Lung (tissue), 12 donors: ENCODE measurements around the gene TMEM217. TPM values are rescaled to one million over a fixed set of nuclear protein-coding genes. Genes with fewer than 3 reads are reported as not detected.

Experiments used
- ATAC-seq: fragments of 200-7000 bp; cut with Tn5 transposase; one replicate; pipeline ENCODE4 v1.9.1; 2020; ENCODE audit warnings: moderate number of reproducible peaks; ENCODE audit not compliant: insufficient read depth, low FRiP score
- DNase-seq, 3 donors: peaks; one replicate each; pipeline ENCODE4 v3.0.0-alpha.2; 2013 to 2017
- H3K27ac ChIP-seq, 2 donors: one replicate each; pipeline ENCODE4 v1.5.1; 2013; ENCODE audit warnings: mild to moderate bottlenecking in 2 of 2, moderate library complexity in 2 of 2, control low read depth in 1 of 2, inconsistent platforms in 1 of 2, low read depth in 1 of 2, low read length in 1 of 2
- H3K27me3 ChIP-seq, 3 donors: one replicate each; pipeline ENCODE4 v1.5.1; 2013; ENCODE audit warnings: low read length in 2 of 3; ENCODE audit not compliant: control insufficient read depth in 3 of 3, insufficient read depth in 3 of 3
- H3K36me3 ChIP-seq, 4 donors: one replicate each; pipeline ENCODE4 v1.5.1; 2013; ENCODE audit warnings: low read length in 4 of 4, mild to moderate bottlenecking in 1 of 4, moderate library complexity in 1 of 4; ENCODE audit not compliant: control insufficient read depth in 4 of 4, insufficient read depth in 4 of 4
- H3K4me1 ChIP-seq, 5 donors: one replicate each; pipeline ENCODE4 v1.5.1; 2013; ENCODE audit warnings: low read length in 5 of 5, mild to moderate bottlenecking in 2 of 5, moderate library complexity in 1 of 5; ENCODE audit not compliant: control insufficient read depth in 5 of 5, insufficient read depth in 5 of 5
- H3K4me3 ChIP-seq: one replicate; pipeline ENCODE4 v1.5.1; 2013; ENCODE audit warnings: mild to moderate bottlenecking, control low read depth, moderate library complexity
- H3K9ac ChIP-seq, 2 donors: one replicate each; pipeline ENCODE4 v1.5.1; 2013; ENCODE audit warnings: low read length in 2 of 2, control low read depth in 1 of 2; ENCODE audit not compliant: insufficient read depth in 1 of 2
- H3K9me3 ChIP-seq, 4 donors: one replicate each; pipeline ENCODE4 v1.5.1; 2013; ENCODE audit warnings: low read length in 3 of 4, mild to moderate bottlenecking in 1 of 4, moderate library complexity in 1 of 4; ENCODE audit not compliant: control insufficient read depth in 4 of 4, insufficient read depth in 3 of 4
- WGBS, 2 donors: extraction: QIAGEN DNeasy Blood & Tissue Kit; methylation state at CpG; one replicate each; pipeline ENCODE4 v1.1.7; 2013; 5-methylcytosine and 5-hydroxymethylcytosine counted together
- polyA plus RNA-seq, 2 donors: library from polyadenylated mRNA; stranded (reverse); fragments of 200-250 nt; gene quantifications; one replicate each; pipeline ENCODE4 v1.2.1, GENCODE V29; 2013
- total RNA-seq, 2 donors: library from RNA; depleted of rRNA in 1 of 2; stranded (reverse); fragments of >200 nt in 1 of 2; gene quantifications; one replicate each; pipeline ENCODE4 v1.2.1, GENCODE V29; 2014 to 2021
- TF ChIP-seq, protein P1 (sequence below): IDR thresholded peaks from 2 replicates; pipeline ENCODE4 v1.5.1; 2012; ENCODE audit warnings: mild to moderate bottlenecking; ENCODE audit errors: control extremely low read depth, extremely low read depth
- donor health status: control.
- donor health status: control.
- donor health status: Bipolar disorder and iron deficiency.
- donor health status: healthy.
- donor health status: DM: yes; HTN: yes; CAD: no.

The TMEM217 gene
- total and polyA plus RNA-seq, 4 donors, result 0.40 to 1.9 (median 0.97) TPM

DNA sequence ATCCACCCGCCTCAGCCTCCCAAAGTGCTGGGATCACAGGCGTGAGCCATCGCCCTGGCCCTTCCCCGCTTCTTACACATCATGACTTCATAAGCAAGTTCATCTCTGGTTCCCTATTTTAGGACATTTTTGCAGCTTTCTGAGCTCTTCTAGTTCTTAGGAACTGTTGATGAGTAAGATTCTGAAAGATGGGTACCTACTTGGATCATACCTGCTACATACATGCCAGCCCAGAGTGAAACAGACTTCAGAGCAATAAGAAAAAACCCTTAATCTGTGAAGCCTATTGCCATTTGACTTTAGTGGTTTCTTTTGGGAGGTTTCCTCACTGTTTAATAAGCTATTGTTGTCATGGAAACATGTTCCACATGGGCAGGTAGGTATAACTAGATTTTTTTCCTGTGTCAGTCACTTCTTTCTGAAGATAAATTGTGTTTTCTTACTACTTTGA, 27.9 kb upstream of the TMEM217 start:
- no peak overlapping the region for H3K9ac ChIP-seq
- TF ChIP-seq, protein P1, sequence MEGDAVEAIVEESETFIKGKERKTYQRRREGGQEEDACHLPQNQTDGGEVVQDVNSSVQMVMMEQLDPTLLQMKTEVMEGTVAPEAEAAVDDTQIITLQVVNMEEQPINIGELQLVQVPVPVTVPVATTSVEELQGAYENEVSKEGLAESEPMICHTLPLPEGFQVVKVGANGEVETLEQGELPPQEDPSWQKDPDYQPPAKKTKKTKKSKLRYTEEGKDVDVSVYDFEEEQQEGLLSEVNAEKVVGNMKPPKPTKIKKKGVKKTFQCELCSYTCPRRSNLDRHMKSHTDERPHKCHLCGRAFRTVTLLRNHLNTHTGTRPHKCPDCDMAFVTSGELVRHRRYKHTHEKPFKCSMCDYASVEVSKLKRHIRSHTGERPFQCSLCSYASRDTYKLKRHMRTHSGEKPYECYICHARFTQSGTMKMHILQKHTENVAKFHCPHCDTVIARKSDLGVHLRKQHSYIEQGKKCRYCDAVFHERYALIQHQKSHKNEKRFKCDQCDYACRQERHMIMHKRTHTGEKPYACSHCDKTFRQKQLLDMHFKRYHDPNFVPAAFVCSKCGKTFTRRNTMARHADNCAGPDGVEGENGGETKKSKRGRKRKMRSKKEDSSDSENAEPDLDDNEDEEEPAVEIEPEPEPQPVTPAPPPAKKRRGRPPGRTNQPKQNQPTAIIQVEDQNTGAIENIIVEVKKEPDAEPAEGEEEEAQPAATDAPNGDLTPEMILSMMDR, result no peak
- no peak overlapping the region for H3K27ac ChIP-seq
- no peaks in the 10 kb centered on the region for H3K9me3 ChIP-seq
- WGBS, 2 donors, result 95 to 98% methylated on average over 4 of the region's 4 CpGs
- ATAC-seq (no peak), DNase-seq (no peak)
- H3K4me3 ChIP-seq, result no peak overlapping the region
- H3K4me1 ChIP-seq, result peaks cover 0 to 19% (median 4%) of the 10 kb centered on the region in 5 donors
- H3K27me3 ChIP-seq, result no peaks in the 10 kb centered on the region
- H3K36me3 ChIP-seq, result peaks cover 9 to 27% (median 20%) of the 10 kb centered on the region in 4 donors

DNA sequence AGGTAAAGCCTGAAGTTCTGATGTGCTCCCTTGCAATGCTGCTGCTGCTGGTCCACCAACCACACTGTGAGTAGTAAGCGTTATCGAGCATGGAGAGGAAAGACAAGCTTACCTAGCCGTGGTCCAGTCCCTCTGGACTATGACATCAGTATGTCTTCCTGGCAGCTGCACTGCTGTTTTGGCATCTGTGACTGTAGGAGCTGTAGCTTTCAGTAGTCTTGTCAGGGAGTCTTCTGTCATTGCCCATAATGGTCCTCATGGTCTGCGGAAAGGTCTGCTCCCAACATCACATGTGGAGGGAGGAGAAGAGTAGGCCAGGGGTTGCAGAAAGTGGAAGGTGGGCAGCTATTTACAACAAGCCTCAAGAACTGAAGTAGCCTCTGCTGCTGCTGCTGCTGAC, 26.8 kb upstream of the TMEM217 start:
- DNase-seq, result no peak
- no peak overlapping the region for H3K9ac ChIP-seq
- WGBS, 2 donors, result 92 to 95% methylated on average over 4 of the region's 4 CpGs
- peaks cover 9 to 31% (median 18%) of the 10 kb centered on the region in 4 donors for H3K36me3 ChIP-seq
- H3K27me3 ChIP-seq, result no peaks in the 10 kb centered on the region
- TF ChIP-seq, protein P1, result no peak
- peaks cover 0 to 19% (median 4%) of the 10 kb centered on the region in 5 donors for H3K4me1 ChIP-seq
- no peaks in the 10 kb centered on the region for H3K9me3 ChIP-seq
- H3K4me3 ChIP-seq, result no peak overlapping the region
- H3K27ac ChIP-seq, result peak overlapping the region in 1 of 2 donors; percentile 24
- no peak for ATAC-seq

DNA sequence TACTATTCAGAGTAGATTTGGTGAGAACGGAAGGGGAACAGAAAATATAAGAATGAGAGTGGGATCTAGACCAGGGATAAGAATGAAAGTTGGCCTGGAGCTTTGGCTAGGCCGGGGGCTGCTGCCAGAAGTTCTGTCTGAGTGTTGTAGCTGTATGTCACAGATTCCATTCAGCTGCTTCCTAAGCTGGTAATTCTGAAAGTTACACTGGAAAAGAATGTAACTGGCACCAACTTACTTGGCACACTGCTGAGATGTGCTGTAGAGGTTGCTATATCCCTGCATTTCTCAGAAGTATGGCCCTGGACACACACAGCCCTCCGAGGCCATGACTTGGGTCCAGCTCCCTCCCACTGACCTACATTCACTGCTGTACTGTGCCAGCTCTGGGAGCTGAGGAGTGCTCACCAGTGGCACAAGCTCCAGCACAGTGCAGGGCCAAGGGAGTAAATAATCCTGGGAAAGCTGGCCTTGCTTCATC, 25.8 kb upstream of the TMEM217 start:
- Histone ChIP-seq H3K27me3 (no peaks in the 10 kb centered on the region), H3K36me3 (peaks cover 9 to 36% (median 19%) of the 10 kb centered on the region in 4 donors), H3K27ac (peak overlapping the region in 1 of 2 donors; percentile 49), H3K9me3 (no peaks in the 10 kb centered on the region), H3K4me3 (no peak overlapping the region), H3K4me1 (peaks cover 0 to 19% (median 11%) of the 10 kb centered on the region in 5 donors), H3K9ac (no peak overlapping the region)
- DNase-seq, result peak; percentile 41 to 78 (median 66)
- WGBS, 2 donors, result 72 to 86% methylated on average over 3 of the region's 3 CpGs
- no peak for ATAC-seq
- TF ChIP-seq, protein P1, result no peak

DNA sequence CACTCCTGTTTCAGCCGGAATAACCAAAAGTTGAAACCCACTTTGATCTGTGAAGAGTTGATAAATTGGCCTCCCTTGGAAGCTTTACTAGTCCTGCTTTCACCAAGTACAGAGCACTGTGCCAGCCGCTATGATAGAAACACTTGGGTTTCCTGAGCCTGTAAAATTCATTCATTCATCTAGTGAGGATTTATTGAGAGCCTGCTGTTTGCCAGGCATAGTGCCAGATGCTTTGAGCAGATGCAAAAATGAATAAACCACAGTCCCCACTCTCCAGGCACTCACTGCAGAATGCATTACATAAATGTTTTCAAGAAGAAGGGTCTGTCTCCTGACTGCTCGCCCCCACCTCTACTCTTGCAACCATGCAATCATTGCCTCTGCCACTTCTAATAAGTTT, 25.3 kb upstream of the TMEM217 start:
- 57 to 71% methylated on average over 3 of the region's 3 CpGs for WGBS, 2 donors
- TF ChIP-seq, protein P1, result no peak
- DNase-seq, result peak in 2 of 3 donors; percentile 59 to 77
- Histone ChIP-seq H3K4me3 (no peak overlapping the region), H3K4me1 (peaks cover 0 to 19% (median 11%) of the 10 kb centered on the region in 5 donors), H3K27me3 (no peaks in the 10 kb centered on the region), H3K9me3 (no peaks in the 10 kb centered on the region), H3K9ac (no peak overlapping the region), H3K27ac (peak overlapping the region in 1 of 2 donors; percentile 26), H3K36me3 (peaks cover 9 to 34% (median 18%) of the 10 kb centered on the region in 4 donors)
- no peak for ATAC-seq
